Astrocyte (in vitro differentiated cells and primary cell): ENCODE results near the gene RAPGEF3.

Experiments used
- CTCF ChIP-seq: IDR thresholded peaks from 2 replicates; pipeline ENCODE4 v1.5.1; 2011; ENCODE audit warnings: low read depth, mild to moderate bottlenecking, inconsistent platforms, low read length, moderate library complexity; ENCODE audit not compliant: insufficient read depth
- EZH2 ChIP-seq: IDR thresholded peaks from 2 replicates; pipeline ENCODE4 v1.6.1; 2012; ENCODE audit warnings: mild to moderate bottlenecking, low read length, inconsistent platforms; ENCODE audit not compliant: insufficient read depth

- TF ChIP-seq CTCF (no peak), EZH2 (no peak)
Observed at GRCh38 chr12:47794679-47795078, 36.0 kb upstream of the RAPGEF3 start.
